HG03103 (cell line): ENCODE results near the gene TFR2.

Experiments
- ATAC-seq: cut with Tn5 transposase; IDR thresholded peaks from one replicate; pipeline ENCODE4 v1.9.1; 2021; ENCODE audit warnings: low read depth; ENCODE audit not compliant: unreplicated experiment

TFR2 gene

DNA sequence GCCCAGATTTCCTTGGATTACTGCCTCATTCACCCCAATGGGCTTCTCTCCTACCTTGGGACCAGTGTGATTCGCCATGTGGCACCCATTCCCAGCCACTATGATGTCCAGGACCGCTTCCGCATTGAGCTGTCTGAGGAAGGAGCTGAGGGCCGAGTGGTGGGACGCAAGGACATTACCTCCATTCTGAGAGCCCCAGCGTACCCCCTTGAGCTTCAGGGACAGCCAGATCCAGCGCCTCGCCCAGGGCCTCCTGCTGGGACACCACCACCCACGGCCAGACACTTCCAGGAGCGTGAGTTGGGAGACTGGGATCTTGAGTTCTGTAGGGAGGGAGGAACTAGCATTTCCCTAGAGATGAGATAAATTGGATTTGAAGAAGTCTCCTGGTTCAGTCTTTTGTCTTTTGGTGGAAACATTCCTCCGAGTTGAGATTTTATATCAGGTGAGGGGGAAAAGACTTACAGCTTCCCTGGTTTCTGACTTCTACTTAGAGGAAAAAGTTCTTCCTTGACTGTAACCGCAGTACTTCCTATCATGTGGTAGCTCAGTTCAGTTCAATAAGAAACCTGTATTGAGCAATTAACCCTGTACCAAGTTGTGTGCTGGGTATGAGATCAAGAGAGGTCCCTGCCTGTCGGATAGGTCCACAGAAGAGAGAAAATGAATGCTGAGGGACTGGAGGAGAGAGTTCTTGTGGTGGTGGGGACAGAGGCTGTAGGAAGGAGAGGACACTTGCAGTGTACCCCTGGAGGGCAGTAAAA is 27.8 kb downstream of the TFR2 start:
- ATAC-seq = no peak

DNA sequence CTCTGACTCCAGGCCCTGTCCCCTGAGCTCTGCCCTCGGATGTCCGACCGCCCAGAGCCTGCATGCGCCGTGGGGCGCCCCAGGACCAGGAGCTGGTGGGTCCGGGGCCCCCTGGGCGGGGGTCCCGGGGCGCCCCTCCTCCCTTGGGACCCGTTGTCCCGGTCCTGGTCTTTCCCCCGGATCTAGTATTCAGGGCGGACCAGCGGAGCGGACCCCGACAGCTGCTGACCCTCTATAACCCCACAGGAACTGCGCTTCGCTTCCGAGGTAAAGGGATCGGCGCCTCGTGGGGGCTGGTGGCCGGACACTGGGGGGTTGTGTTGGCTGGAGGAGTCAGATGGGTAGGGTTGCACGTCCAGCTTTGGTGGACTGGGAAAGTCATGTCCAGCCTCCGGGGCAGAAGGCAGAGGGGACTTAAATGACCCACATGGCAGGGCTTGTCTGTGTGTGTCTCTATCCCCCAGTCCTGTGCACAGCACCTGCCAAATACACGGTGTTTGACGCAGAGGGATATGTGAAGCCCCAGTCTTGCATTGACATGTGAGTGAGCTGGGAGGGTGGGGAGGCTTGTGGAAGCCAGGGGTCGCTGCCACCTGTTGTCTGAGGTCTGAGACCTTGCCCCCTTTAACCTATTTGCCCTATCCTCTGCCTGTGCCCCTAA is 28.5 kb downstream of the TFR2 start:
- no peak for ATAC-seq

DNA sequence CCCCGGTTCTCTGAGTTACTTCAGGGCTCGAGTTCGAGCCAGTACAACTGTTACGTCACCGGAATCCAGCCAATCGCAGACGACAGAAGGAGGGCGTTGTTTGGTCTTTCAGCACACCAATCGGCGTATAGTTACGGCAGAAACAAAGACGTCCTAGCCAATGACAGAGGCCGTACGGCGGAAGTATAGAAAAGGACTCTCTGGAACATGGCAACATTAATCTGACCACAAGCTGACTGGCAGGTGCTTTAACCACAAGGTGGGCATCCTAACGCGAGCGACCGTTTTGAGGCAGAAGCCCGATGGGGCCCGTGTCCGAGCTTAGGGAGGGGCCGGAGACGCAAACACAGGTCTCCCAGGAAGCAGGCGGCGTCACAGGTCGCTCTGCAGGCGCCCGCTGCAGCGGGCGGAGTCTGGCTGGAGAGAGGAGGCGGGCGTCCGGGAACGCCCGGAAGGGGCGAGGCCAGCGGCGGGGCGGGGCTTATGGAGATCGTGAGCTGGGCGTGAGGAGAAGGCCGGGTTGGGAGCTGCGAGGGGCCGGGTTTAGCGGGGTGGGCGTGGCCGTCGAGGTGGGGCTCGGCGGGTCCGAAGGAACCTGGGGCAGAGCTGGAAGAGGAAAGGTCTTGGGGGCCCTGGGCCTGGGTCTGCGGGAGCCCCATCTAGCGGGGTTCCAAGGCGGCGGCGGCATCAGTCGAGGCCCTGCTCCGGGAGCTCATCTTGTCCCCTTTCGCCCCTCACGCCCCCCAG is 29.2 kb downstream of the TFR2 start, which contains the start of gene MOSPD3:
TSS of gene MOSPD3 (plus strand) at position 558 of the 747 bp plus-strand sequence. CDS start 252 bp downstream, outside the sequence.
- peak; percentile 82 for ATAC-seq

DNA sequence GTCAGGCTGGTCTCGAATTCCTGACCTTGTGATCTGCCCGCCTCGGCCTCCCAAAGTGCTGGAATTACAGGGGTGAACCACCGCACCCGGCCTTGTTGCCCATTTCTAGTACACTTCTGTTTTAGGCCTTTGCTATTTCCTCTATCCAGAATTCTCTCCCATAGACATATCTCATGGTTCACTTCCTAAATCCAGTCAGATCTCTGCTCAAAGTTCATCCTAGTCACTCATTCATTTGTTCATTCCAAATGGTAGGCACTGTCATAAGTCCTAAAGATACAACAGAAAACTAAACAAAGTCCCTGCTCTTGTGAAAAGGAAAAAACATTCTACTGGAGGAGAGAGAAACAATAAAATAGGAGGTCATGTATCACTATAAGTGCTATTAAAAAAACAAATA is 31.4 kb downstream of the TFR2 start:
- no peak for ATAC-seq

DNA sequence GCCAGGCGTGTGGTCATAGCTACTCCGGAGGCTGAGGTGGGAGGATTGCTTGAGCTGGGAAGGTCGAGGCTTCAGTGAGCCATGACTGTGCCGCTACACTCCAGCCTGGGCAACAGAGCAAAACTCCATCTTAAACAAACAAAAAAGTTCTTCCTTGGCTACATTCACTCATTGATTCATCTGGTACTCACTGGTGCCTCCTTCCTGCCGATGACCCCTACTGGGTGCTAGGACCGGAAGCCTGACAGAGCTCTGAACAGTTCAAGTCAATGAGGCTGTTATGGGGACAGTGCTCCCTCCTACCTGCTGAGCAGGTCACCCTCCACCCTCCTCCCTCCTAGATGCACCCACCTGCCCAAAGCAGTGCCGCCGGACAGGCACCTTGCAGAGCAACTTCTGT is 34.2 kb downstream of the TFR2 start:
- no peak for ATAC-seq

DNA sequence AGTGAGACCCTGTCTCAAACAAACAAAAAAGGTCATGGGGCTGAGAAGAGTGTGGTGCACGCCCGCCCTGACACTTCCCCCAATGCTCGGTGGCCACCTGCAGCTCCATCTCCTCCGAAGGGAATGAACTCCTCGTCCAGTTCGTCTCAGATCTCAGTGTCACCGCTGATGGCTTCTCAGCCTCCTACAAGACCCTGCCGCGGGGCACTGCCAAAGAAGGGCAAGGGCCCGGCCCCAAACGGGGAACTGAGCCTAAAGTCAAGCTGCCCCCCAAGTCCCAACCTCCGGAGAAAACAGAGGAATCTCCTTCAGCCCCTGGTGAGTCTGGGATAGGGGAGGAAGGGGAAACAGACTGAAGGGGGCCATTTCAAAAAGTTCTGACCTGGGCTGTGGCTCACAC is 35.0 kb downstream of the TFR2 start:
- ATAC-seq = no peak

DNA sequence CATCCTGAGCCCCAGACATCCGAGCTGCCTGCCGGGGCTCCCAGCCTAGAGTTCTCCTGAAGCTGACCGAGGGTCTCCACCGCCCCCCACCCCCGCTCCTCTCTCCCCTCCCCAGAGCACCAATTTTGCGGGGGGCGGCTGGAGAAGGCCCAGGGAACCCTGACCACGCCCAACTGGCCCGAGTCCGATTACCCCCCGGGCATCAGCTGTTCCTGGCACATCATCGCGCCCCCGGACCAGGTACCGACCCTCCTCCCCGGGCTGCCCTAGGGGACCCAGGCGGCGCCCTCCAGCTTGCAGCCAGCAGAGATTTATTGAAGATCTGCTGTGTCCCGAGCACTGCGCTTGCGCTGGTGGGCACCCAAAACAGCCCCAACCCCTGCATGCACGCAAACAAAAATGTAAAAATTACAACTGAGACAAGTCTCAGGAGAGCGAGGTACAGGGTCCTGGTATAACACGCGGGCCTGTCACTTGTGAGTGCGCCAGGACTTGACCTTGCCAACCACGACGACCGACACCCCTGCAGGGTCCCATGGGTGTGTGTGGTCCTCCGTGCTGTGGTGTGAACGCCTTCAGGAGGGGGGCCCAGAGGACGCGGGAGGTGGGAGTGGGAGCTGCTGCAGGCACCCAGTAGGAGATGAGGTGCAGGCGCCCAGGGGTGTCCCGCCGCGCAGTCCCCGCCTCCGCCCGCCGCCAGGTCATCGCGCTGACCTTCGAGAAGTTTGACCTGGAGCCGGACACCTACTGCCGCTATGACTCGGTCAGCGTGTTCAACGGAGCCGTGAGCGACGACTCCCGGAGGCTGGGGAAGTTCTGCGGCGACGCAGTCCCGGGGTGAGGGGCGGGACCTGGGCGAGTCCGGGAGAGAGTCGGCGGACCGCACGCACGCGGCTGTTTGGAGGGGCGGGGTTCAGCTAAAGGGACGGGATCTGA is 36.1 kb downstream of the TFR2 start:
- no peak for ATAC-seq

DNA sequence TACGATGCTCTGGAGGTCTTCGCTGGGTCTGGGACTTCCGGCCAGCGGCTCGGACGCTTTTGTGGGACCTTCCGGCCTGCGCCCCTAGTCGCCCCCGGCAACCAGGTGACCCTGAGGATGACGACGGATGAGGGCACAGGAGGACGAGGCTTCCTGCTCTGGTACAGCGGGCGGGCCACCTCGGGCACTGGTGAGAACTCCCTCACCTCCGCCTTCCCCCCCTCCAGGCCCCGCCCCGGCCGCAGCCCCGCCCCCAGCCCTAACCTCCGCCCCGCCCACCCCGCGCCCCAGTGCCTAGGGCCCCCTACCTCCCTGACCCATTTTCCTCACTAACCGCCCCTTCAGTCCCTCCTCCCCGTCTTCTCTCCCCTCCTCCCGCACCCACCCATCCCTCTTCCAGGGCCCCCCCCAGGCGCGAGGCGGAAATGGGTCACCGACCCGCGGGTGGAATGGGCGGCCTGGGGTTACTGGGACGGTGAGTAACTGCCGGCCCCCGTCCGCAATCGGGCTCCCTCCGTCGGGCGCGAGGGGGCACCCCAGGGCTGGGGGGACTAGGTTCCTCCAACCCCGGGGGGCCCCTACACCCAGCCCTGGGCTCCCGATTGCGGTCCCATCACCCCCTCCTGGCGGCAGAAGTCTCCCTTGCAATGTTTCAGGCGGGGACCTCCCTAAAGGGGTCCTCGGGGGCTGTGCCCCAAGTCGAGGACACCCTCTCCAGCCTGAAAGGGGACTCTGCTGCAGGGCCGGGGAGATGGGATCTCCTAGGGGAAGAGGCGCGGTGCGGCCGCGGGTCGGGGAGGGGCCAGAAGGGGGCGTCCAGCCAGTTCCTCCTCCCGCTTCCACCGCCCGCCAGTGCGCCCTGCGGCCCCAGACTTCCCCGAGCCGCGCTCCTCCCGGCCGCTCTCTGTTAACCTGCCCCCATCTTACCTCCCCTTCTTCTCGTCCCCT is 37.0 kb downstream of the TFR2 start:
- no peak for ATAC-seq

DNA sequence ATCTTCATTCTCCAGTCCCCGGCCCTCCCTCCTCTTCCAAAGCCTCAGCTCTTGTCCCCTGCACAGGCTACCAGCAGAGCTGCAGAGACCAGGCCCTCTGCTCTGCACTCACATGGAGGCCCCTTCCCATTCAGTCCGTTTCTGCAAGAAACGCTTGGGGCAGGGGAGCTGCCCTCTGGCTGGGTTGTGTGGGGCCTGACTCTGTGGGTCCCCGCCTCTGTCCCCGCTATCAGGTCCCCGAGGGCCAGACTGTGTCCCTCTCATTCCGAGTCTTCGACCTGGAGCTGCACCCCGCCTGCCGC is 37.7 kb downstream of the TFR2 start:
- no peak for ATAC-seq

DNA sequence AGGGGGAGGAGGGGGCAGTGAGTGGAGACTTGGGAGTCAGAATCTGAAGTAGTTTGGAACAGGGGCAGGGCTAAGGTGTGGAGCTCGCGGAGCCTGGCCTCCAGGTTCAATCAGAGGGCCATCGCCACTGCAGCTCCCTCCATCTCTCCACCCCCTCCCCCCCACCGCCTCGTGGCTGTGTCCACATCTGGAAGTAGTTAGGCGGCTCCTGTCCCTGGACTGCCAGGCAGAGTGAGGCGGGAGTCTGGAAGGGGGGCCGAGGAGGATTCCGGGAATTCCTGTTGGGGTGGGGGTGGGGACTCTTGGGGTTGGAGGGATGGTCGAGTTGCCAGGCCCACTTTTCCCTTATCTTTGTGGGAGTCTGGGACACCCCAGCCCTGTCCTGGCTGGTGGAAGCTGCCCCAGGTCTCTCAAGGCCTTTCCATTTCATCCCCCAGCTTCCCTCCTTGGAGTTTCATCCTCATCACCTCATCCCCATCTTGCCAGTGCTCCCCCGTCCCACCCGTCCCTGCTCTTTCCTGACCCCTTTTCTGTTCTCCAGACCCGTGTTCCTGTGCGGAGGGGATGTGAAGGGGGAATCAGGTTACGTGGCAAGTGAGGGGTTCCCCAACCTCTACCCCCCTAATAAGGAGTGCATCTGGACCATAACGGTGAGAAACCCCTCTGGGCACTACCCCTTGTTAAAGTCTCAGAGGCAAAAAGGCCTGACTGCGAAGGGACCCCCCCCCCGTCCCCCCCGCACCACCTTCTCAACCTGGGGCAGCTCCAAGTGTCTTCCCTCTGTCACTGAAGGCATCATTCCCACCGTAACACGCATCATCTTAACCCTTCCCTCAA is 38.2 kb downstream of the TFR2 start:
- no peak for ATAC-seq

DNA sequence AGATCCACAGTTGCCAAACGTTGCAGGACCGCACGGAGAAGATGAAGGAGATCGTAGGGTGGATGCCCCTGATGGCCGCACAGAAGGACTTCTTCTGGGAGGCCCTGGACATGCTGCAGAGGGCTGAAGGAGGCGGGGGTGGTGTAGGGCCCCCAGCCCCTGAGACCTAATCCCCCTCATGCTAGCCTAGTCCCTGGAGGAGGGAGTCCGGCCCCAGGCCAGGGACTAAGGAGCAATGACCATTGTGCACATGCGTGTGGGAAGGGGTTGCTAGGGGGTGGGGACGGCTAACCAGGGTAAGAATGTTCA is 40.7 kb downstream of the TFR2 start:
- ATAC-seq = no peak

DNA sequence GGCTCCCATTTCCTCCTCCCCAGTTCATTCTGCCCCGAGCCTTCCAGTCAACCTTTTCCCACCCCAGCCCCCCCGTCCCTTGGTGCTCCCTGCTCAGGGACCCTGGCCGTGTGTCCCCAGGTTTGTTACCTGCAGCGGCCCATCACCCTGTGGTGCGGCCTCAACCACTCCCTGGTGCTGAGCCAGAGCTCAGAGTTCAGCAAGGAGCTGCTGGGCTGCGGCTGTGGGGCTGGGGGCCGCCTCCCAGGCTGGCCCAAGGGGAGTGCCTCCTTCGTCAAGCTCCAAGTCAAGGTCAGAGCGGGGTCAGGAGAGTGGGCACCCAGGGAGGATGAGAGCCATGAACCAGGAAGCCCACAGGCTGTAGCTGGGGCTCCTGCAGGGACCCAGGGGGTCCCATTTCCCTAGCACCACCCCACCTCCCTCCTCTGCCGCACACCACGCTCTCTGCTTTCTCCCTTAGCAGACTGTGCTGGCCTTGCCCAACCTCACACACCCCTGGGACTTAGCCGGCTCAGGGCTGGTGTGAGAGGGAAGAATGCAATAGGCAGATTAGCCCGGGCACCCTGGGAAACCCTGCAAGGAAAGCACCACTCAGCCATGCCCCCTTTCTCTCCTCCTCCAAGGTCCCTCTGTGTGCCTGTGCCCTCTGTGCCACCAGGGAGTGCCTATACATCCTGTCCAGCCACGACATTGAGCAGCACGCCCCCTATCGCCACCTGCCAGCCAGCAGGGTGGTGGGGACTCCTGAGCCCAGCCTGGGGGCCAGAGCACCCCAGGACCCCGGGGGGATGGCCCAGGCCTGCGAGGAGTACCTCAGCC is 41.2 kb downstream of the TFR2 start:
- ATAC-seq = no peak

DNA sequence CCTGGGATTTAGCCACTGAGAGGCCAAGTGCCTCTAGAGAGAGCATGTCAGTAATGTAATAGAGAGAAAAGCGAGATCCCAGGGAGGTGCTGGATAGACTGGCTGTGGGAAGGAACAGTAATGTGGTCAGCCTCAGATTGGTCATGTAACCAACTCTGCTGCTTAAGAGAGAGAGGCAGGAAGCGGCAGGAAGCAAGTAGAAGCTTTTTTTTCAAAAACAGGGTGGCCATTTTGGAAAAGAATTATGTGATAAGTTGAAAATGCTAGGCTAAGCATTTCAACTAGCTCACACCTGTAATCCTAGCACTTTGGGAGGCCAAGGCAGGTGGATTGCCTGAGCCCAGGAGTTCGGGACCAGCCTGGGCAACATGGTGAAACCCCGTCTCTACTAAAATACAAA is 42.9 kb downstream of the TFR2 start:
- no peak for ATAC-seq

DNA sequence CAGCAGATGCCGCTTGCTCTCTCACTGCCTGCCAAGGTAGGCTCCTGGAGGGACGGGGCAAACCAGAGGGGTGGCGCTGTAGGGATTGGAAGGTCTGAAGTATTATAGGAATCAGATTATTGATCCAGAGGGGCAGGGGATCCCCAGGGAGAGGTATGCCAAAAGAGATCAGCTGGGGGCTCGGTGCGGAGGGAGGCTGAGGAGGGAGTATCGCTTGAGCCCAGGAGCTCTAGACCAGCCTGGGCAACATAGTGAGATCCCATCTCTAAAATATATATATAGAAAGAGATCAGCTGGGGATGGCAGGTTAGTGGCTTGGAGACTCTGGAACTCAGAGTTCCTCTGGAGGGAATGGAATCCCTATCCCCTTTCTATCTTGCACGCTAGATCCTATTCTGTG is 46.2 kb downstream of the TFR2 start:
- ATAC-seq = no peak

DNA sequence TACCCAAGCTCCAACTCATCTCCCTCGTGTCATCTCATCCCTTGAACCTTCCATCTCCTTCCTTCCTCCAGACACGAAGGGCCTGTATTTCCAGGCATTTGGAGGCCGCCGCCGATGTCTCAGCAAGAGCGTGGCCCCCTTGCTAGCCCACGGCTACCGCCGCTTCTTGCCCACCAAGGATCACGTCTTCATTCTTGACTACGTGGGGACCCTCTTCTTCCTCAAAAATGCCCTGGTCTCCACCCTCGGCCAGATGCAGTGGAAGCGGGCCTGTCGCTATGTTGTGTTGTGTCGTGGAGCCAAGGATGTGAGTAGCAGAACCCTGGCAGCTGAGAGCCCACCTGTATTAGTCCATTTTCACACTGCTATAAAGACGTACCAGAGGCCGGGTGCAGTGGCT is 49.8 kb downstream of the TFR2 start:
- ATAC-seq = no peak

DNA sequence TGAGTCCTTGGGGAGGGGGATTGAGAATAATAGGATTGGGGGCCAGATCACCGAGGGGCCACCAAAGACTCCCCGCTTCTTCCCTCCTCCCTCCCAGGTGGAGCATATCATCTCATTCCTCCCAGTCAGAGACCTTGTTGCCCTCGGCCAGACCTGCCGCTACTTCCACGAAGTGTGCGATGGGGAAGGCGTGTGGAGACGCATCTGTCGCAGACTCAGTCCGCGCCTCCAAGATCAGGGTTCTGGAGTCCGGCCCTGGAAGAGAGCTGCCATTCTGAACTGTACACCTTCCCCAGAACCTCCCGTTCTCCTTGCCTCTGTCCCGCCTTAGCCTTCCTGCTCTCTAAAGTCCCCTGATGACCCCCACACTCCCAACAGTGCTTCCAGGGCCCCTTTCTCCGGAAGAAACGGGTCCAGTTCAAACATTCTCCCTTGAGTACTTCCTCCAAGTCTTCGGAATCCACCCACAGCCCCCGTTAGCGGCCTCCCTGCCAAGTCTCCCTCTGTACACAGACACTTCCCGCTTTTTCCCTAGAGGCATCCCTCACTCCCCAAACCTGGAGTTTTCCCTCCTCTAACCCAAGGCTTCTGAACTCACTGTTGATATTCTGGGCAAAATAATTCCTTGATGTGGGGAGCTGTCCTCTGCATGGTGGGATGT is 51.1 kb downstream of the TFR2 start:
- no peak for ATAC-seq

DNA sequence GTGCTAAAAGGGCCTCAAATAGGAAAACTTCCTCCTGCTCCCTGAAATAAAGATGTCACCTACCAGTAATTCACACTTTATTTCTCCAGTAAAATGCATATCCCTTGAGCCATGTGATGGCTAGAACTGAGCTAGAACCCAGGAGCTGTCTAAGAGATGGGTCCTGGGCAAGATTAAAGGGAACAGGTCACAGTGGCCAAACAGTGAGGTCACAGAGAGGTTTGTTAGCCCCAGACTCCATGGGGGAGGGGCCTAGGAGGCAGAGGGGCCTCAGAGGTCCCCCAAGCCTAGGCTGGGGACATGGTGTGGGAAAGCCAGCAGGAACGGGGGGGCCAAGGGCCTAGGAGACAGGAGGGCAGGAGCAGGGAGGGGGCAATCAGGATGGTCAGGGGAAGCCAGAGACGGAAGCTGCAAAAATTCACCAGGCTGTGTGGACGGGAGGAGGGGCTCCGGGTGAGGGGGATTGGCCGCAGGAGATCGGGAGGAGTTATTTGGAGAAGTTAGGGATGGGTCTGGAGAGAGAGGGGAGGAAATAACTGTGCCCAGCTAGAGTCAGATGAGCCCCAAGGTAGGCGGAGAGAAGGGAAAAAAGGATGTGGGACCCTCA is 51.9 kb downstream of the TFR2 start:
- ATAC-seq = no peak
